Astrocyte (in vitro differentiated cells and primary cell): Measurements from ENCODE around the gene TGM2. TPM values are rescaled to one million over a fixed set of nuclear protein-coding genes. Genes with fewer than 3 reads are reported as not detected.

Source experiments
- DNase-seq: peaks from one replicate; pipeline ENCODE4 v3.0.0-alpha.2; 2010; ENCODE audit warnings: low read depth
- FAIRE-seq: peaks from 2 replicates; lab custom pipeline; 2011; peaks lifted over from hg19 to GRCh38; lab: Jason Lieb, UNC
- H2AFZ ChIP-seq: 2 replicates; pipeline ENCODE4 v1.6.0; 2012; ENCODE audit warnings: low read depth, low read length, inconsistent platforms
- H3K27ac ChIP-seq: 2 replicates; pipeline ENCODE4 v1.5.1; 2011; ENCODE audit warnings: low read depth, low read length, inconsistent platforms
- H3K27me3 ChIP-seq: 2 replicates; pipeline ENCODE4 v1.6.0; 2011; ENCODE audit warnings: low read length, inconsistent platforms; ENCODE audit not compliant: insufficient read depth
- H3K36me3 ChIP-seq: 2 replicates; pipeline ENCODE4 v1.5.1; 2011; ENCODE audit warnings: low read length, inconsistent platforms; ENCODE audit not compliant: insufficient read depth
- H3K4me1 ChIP-seq: 2 replicates; pipeline ENCODE4 v1.5.1; 2011; ENCODE audit warnings: low read length, inconsistent platforms; ENCODE audit not compliant: insufficient read depth
- H3K4me2 ChIP-seq: 2 replicates; pipeline ENCODE4 v1.6.0; 2012; ENCODE audit warnings: low read length, inconsistent platforms
- H3K4me3 ChIP-seq: 2 replicates; pipeline ENCODE4 v1.5.1; 2011; ENCODE audit warnings: low read depth, mild to moderate bottlenecking, low read length, inconsistent platforms; ENCODE audit not compliant: insufficient read depth
- H3K79me2 ChIP-seq: 2 replicates; pipeline ENCODE4 v1.6.0; 2012; ENCODE audit warnings: mild to moderate bottlenecking, low read length, inconsistent platforms; ENCODE audit not compliant: insufficient read depth
- H3K9ac ChIP-seq: 2 replicates; pipeline ENCODE4 v1.6.0; 2012; ENCODE audit warnings: mild to moderate bottlenecking, low read length, inconsistent platforms
- H3K9me3 ChIP-seq: 2 replicates; pipeline ENCODE4 v1.5.1; 2012; ENCODE audit warnings: low read depth, mild to moderate bottlenecking, low read length, inconsistent platforms; ENCODE audit not compliant: insufficient read depth
- H4K20me1 ChIP-seq: 2 replicates; pipeline ENCODE4 v1.6.0; 2012; ENCODE audit warnings: low read length, inconsistent platforms; ENCODE audit not compliant: insufficient read depth
- H3K27ac Mint-ChIP-seq: one replicate; pipeline ENCODE4 v1.8.0; 2021; ENCODE audit warnings: mild to moderate bottlenecking, mixed read lengths; ENCODE audit not compliant: unreplicated experiment
- H3K27me3 Mint-ChIP-seq: one replicate; pipeline ENCODE4 v1.8.0; 2021; ENCODE audit warnings: low read depth, mixed read lengths; ENCODE audit not compliant: unreplicated experiment
- H3K36me3 Mint-ChIP-seq: one replicate; pipeline ENCODE4 v1.8.0; 2021; ENCODE audit warnings: low read depth, mixed read lengths; ENCODE audit not compliant: unreplicated experiment
- H3K4me1 Mint-ChIP-seq: one replicate; pipeline ENCODE4 v1.8.0; 2021; ENCODE audit warnings: low read depth, mixed read lengths; ENCODE audit not compliant: unreplicated experiment
- H3K4me3 Mint-ChIP-seq: one replicate; pipeline ENCODE4 v1.8.0; 2021; ENCODE audit warnings: mild to moderate bottlenecking, moderate library complexity, mixed read lengths; ENCODE audit not compliant: unreplicated experiment
- H3K9me3 Mint-ChIP-seq: one replicate; pipeline ENCODE4 v1.8.0; 2021; ENCODE audit warnings: mild to moderate bottlenecking, mixed read lengths; ENCODE audit not compliant: unreplicated experiment
- CTCF ChIP-seq: IDR thresholded peaks from 2 replicates; pipeline ENCODE4 v1.5.1; 2011; ENCODE audit warnings: low read depth, mild to moderate bottlenecking, inconsistent platforms, low read length, moderate library complexity; ENCODE audit not compliant: insufficient read depth
- EZH2 ChIP-seq: IDR thresholded peaks from 2 replicates; pipeline ENCODE4 v1.6.1; 2012; ENCODE audit warnings: mild to moderate bottlenecking, low read length, inconsistent platforms; ENCODE audit not compliant: insufficient read depth
- total RNA-seq: library from RNA; stranded (reverse); gene quantifications from 2 replicates; pipeline ENCODE4 v1.2.1, GENCODE V29; 2021

TGM2 gene
- total RNA-seq, 1 donor from 2014 or later: 98.9 TPM

- no peak overlapping the region for H2AFZ ChIP-seq
- Mint-ChIP-seq H3K9me3 (no peaks in the 10 kb centered on the region), H3K4me1 (peaks cover 29% of the 10 kb centered on the region), H3K4me3 (no peak overlapping the region), H3K27me3 (peaks cover 2% of the 10 kb centered on the region), H3K27ac (no peak overlapping the region), H3K36me3 (peaks cover 2% of the 10 kb centered on the region)
- no peak overlapping the region for H3K4me3 ChIP-seq
- H3K27ac ChIP-seq: no peak overlapping the region
- H3K79me2 ChIP-seq: no peaks in the 10 kb centered on the region
- TF ChIP-seq CTCF (no peak), EZH2 (no peak)
- H3K36me3 ChIP-seq: peaks cover 11% of the 10 kb centered on the region
- H3K27me3 ChIP-seq: no peaks in the 10 kb centered on the region
- no peak overlapping the region for H3K9ac ChIP-seq
- peaks cover 46% of the 10 kb centered on the region for H3K4me1 ChIP-seq
- H3K4me2 ChIP-seq: no peak overlapping the region
- no peaks in the 10 kb centered on the region for H3K9me3 ChIP-seq
- no peak for DNase-seq
- no peak for FAIRE-seq
- H4K20me1 ChIP-seq: no peaks in the 10 kb centered on the region
Measured at GRCh38 chr20:38130687-38131587, 34.1 kb downstream of the TGM2 start.

- Histone ChIP-seq H3K4me2 (no peak overlapping the region), H2AFZ (no peak overlapping the region), H3K27ac (no peak overlapping the region), H4K20me1 (no peaks in the 10 kb centered on the region), H3K4me3 (no peak overlapping the region), H3K9ac (no peak overlapping the region), H3K27me3 (no peaks in the 10 kb centered on the region), H3K79me2 (no peaks in the 10 kb centered on the region), H3K9me3 (no peaks in the 10 kb centered on the region), H3K4me1 (peaks cover 46% of the 10 kb centered on the region), H3K36me3 (peaks cover 11% of the 10 kb centered on the region)
- DNase-seq (no peak), FAIRE-seq (no peak)
- peaks cover 27% of the 10 kb centered on the region for H3K4me1 Mint-ChIP-seq
- no peak overlapping the region for H3K27ac Mint-ChIP-seq
- H3K36me3 Mint-ChIP-seq: peaks cover 2% of the 10 kb centered on the region
- H3K27me3 Mint-ChIP-seq: peaks cover 2% of the 10 kb centered on the region
- no peak overlapping the region for H3K4me3 Mint-ChIP-seq
- no peaks in the 10 kb centered on the region for H3K9me3 Mint-ChIP-seq
- TF ChIP-seq EZH2: no peak
- TF ChIP-seq CTCF: no peak
Measured at GRCh38 chr20:38129893-38130609, 35.0 kb downstream of the TGM2 start.
